Left forelimb (tissue), 1 donor: ENCODE data around the gene ROPN1.
A peak's percentile ranks its signal among the peaks of the same experiment; 100 is the strongest.
"Not testable (repeated sequence)": the region's sequence is repeated elsewhere in the genome, so short reads cannot be mapped to it uniquely, and the experiment has no call there.

Source experiments
- DNase-seq: peaks from one replicate; pipeline ENCODE4 v3.0.0-alpha.2; 2018; ENCODE audit warnings: low spot score

ROPN1 gene

DNA sequence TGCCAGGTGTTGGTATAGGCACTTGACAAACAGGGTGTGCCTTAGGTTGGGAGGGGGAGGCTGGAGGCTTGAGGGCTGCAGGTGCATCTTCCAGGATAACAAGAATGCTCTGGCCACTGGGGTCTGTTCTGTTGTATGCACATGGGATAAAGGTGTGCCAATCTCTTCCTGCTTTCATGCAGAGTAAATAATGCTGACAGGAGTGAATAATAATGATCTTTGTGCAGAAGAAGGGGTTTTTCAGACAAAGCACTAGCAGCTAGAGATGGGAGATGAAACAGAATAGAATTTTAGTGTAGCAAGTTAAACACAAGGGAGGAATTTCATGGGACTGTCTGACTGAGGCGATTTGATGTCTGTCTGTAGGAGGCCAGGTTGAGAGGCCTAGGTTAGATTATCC, 1.9 kb upstream of the ROPN1 start:
- no peak for DNase-seq

DNA sequence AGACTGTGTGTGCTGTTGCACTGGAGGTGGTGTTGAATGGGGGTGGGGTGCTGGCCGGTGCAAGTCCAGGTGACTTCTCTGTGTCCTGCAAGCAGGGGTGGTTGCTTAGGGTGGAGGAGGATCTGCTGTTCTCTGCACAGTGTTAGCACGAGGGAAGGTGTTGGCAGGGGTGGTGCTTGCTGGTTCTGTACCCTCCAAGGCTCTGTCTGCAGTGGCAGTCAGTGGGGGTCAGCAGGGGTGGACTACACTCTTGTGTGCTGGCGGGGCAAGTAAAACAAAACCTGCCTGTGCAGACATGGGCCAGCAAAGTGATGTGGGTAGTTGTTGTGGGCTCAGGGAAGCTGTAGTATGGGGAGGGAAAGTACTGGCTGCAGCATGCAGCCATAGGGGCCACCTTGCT, 5.5 kb downstream of the ROPN1 start:
- DNase-seq: no peak

DNA sequence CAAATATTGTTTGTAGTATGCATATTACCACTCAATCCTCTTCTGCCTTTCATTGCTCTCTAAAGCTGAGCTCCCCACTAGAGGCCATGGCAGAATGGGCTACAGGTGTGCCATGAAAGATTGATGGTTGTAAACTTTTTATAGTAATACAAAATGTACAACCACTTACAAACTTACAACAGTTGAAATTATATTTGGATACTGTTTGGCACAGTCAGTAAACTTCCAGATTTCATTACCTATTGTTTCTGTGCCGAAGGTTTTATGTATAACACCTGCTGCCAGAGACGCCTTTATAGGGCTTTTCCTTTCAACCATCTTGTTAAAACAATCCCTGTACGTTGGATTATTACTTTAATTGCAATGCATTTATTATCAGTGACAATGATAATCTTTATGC, 7.0 kb downstream of the ROPN1 start:
- DNase-seq: no peak

DNA sequence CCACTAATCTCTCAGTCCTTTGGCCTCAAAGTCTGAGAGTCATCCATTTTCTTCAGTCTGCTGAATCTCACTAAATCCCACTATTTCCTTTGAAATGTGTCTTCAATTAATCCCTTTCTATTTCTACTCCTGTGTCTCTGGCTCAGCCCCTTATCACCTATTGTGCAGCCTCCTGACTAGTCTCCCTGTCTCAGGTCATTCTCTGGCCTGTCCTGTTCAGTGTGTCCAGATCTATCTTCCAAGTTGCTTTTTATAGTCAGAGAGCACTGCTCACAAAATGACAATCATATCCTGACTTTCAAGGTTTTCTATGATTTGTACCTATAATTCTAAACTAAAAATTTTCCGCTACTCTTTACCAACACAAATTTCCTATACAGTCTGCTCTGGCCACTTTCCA, 7.6 kb downstream of the ROPN1 start:
- no peak for DNase-seq

DNA sequence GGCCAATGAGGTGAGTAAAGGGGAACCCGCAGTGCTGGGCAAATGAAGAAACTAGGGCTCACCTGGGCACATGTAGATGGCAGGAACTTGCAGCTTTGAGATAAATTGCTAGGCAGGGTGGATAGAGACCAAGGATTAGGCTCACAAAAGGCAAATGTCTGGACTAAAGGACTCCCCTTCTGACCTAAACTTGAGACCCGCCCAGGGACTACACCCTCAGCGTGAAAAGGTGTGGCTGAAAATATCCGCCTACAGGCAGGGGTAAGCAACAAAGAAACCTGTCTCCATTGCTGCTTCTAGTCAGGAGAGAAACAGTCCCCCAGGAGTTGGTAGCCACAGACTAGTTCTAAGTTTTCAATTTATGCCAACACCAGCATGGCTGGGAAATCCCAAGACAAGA, 10.6 kb downstream of the ROPN1 start:
- DNase-seq: not testable (repeated sequence)

DNA sequence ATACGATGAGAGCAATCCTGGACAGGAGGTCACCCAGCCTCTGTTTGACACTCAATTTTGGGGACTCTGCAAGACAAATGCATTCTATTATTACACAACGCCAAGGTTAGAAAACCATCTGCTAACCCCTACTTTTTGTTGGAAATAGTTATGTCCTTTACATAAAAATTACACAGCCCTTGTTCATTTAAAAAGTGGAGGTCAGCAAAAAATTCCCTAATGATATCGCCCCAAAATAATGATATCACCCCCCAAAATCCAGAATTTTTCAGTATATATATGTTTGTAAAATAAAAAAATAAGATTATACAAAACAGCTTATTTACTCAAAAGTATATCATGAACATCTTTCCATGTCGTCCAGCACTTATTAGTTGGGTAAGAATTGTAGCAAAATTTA, 11.4 kb downstream of the ROPN1 start:
- DNase-seq: no peak

DNA sequence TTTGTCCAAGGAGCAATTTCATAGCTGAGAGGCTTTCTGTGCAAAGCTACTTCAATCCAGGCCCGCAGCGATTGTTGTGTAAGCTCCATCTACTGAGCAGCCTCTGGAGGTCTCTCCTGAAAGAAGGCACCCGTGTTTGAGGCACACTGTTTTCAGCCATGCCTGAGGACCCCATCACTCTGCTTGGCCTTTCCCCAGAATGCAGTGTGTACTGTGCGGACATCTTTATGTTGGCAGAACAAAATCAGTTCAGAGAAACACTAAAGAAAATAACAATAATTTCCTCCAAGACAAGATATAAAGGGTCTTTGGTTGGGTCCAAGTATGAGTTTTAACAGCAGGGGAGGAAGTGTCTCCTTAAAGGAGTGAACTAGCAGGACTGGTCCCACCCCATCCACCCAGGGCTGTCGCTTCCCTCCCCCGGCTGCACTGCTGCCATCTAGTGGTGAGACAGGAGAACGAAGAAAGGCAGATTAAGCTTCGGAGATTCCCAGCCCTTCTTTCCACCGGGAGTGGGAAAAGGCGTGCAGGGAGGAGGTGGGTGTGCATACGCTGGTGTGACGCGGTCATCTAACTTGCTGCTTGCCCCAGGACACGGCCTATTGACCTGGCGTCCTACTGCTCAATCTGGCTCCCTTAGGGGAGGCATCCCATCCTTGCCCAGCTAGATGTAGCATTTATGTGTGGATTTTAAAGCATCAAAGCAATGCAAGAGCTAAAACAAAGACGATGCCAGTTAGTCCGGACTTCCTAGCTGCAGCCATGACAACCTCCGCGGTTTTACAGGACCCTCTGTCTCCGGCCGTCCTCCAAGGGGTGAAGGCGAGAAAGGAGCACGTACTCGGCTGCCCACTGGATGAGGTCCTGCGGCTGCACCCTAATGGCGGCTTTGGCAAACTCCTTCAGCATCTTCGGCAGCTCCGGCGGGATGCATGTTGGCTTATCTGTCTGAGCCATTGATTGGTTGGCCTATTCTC, 12.1 kb downstream of the ROPN1 start:
- DNase-seq: not testable (repeated sequence)

DNA sequence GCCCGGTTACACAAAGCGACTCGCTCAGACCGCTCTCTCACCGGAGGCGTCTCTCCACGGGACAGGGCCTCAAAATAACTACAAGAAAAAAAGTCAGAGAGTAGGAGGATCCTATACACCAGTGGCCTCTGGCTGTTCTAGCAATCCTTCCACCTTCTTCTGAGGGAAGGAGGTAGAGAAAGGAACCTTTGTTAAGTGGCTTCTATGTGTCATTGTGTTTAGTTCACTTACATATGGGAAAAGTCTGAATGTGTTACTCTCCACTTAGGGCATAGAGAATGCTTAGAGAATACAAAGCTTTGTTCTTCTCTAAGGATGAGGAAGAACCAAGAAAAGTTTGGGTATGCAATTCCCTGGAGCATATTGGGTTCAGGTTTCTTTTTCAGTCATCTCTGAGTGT, 15.0 kb downstream of the ROPN1 start:
- DNase-seq: not testable (repeated sequence)

DNA sequence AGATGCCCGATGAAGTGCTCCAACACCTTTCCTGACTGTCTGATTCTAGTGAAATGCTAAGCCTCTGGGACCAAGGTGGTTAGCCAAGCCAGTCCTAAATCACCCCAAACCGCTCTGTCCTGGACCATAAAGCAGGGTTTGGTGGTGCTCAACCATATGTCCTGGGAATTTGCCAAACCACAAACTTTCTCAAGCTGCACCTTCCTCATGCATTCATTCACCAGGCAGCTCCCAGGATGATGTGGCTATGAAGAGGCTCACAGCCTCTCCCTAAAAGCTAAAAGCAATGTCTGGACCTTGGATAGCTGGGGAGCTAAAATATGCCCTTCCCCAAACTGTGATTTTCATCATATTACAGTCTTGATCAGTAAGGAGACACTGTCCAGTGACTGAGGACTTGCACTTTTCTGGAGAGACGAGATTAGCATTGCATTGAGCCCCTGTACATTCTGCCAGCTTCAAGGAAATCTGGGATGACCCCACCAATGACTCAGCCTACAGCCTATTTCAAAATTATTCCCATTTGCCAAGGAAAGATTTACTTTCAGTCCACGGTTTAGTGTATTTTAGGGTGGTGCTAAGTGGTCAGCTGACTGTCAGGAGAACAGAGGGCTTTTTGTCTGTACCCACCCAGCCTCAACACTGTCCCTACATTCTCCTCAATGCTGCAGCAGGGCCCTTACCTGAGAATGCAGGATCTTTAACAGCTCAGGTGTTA, 15.6 kb downstream of the ROPN1 start:
- not testable (repeated sequence) for DNase-seq

DNA sequence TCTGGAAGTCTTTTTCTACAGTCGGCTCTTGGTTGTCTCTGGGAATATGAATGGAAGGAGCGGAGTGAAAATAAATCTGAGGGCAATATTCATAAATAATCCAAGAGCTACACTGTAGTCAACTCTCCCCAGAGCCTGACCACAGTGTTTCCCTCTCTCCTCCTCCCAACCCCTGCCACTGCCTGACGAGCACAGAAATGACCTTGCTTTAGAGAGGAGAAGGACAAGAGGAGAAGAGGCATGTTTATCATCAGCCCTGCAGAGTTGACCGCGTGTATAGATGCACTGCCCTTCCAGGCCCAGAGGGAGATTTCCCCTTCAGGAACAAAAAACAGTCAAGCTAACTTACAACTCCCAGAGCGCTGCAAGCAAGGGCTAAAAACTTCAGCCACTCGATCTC, 16.9 kb downstream of the ROPN1 start:
- DNase-seq: not testable (repeated sequence)

DNA sequence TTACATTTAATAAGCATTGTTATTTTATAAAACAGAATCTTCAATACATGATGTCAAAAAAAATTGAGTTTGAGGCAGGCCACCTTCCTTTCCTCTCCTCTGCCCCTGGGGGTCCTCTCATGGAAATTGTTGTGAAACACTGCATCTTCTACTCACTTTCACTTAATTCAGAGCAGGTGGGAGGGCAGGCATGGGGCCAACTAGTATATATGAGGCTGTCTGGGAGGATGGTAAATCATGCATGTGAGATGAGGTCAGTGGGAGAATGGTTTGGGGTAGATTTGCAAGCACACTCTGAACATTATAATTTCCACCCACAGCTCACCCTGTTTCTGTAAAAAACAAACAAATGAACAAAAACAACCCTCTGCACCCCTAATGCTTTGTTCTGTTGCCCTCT, 20.5 kb downstream of the ROPN1 start:
- DNase-seq: no peak

DNA sequence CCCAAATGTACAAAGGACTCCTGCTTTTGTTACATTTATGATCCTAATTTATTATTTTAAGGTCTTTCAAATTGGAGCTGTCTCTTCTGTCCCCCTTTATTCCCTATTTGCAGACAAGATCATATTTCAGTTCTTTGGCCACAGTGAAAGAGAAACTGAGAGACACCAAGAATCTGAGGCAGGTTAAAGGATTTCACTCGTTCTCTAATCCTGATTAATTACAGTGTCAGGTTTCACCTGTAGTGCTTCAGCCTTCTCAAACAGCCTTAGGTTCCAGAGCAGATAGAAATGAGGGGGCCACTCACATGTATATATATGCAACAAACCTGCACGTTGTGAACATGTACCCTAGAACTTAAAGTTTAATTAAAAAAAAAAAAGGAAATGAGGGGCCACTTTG, 24.7 kb downstream of the ROPN1 start:
- not testable (repeated sequence) for DNase-seq

DNA sequence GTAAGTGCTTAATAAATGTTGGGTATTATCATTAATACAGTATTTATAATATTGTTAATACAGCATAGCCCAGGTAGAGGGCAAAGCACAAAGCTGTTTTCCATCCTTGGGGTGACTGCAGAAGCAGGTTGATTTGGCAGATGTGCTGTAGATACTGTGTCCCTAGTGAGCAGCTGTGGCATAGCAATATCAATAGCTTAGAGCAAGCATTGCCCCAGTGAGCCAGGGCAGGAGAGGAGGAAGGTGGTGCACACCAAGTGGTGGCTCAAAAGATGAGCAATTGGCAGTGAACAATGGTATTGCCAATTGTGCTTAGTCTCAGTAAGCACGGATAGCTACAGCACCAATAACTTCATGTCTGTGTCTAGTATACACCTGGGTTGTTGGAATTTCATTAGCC, 25.1 kb downstream of the ROPN1 start:
- not testable (repeated sequence) for DNase-seq

DNA sequence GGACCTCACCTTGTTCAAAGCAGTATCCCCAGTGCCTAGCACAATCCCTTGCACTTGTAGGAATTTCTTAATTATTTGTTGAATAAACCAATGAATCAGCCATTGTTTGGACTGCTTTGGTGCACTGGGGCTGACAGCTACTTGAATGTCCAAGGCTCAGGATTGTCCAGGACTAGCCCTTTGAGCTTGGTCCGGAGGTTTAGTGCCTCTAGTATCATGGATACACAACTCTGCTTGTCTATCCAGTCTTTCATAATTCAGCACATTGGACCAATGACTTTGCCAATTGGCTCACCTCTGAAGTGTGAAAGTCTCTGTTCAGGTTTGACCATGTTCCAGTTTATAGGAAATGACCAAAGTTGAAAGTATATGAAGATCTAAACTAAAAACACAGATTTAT, 27.1 kb downstream of the ROPN1 start:
- not testable (repeated sequence) for DNase-seq

DNA sequence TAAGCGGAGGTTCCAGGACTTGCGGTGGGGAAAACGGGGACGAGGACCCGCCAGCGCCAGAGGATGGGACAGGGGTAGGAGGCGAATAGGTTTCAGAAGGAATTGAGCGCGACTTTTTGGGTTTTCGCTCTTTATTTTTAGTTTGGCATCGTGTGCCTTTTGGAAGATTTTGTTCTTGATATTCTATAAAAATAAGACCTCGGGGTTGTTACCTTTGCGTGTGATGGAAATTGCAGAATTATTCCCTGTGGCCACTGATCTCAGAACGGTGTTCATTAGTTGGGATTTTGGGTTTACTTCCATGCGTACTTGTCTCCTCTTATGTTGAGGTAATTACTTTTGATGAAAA, 30.4 kb downstream of the ROPN1 start:
- no peak for DNase-seq

DNA sequence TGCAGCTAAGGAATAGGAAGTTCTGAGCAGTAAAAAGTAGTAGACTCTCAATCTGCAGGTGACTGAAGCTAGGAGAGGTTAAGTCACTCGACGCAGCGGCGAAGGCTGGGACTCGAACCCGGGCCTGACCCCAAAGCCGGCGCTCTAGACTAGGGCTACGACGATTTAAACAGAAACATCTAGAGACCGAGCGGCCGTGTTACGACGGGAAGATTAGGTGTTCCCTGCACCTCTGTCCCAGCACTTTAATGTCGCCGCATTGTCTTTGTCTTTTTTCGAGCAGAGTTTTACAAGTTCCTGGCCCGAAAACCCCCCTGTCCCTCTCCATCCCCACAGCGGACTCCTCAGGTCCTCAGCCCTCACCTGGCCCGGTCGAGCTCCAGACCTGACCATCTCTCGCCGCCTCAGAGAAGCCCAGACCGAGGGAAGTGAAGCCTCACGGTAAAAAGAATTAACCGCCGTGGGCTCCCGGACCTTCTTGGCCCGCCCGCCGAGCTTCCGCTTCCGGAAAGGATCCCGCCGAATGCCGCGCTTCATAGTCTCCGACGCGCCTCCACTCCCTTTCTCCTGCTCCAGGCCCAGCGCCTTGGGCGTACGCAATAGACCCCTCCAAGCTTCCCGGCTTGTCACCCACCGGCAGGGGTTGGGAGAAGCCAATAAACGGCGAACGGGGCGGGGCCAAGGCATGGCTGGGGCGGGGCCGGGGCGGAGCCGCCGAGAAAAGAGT, 31.0 kb downstream of the ROPN1 start, which contains the start of gene CCDC14:
TSS of gene CCDC14 (minus strand) at position 449 of the 727 bp plus-strand sequence. CDS start at position 393, 56 bp downstream.
- peak; percentile 96 for DNase-seq

DNA sequence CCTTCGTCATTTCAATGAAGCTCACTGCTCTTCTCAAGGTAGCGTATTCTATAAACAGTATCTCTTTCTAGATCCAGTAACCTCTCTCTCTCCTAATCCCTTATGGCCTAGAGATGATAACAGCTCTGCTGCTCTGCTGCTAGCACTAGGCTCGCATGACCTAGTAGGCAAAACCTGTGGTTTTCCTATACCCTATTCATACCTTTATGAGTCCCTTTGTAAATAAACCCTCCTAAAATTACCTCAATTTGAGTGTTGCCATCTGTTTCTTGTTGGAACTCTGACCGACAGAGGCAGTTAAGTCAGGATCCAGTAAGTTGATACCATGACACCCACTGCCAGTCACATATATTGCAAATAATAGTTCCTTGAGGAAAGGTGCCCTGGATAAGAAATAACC, 38.2 kb downstream of the ROPN1 start:
- DNase-seq: no peak

DNA sequence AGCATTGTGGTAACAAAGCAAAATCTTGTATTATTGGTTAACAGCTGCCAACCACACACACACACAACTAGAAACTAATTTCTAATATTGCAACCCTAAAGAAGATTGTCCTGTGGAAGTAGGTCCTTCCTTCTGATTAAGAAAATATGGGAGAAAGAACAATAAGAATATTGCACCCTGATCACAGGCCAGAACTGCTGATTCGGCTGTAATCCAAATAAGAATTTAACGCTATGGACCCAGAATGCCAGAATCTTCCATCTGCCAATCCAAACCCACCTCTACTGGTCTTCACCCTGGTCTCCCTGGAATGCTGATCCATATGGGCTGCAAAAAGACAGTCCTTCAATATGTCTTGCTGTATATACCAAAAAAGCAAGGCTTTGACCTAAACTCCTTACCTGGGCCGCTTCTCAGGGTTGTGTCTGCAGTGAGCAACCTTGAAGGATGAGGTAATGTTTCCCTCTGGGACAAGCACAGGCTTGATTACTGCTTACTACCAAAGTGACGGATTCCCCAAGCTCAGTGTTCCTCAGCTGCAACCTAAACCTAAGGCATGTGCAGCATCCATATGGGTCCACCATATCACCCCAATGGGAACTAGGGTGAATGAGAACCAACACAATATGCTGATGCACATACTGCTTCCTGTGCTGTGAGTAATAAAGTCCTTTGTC, 38.9 kb downstream of the ROPN1 start:
- DNase-seq: no peak

DNA sequence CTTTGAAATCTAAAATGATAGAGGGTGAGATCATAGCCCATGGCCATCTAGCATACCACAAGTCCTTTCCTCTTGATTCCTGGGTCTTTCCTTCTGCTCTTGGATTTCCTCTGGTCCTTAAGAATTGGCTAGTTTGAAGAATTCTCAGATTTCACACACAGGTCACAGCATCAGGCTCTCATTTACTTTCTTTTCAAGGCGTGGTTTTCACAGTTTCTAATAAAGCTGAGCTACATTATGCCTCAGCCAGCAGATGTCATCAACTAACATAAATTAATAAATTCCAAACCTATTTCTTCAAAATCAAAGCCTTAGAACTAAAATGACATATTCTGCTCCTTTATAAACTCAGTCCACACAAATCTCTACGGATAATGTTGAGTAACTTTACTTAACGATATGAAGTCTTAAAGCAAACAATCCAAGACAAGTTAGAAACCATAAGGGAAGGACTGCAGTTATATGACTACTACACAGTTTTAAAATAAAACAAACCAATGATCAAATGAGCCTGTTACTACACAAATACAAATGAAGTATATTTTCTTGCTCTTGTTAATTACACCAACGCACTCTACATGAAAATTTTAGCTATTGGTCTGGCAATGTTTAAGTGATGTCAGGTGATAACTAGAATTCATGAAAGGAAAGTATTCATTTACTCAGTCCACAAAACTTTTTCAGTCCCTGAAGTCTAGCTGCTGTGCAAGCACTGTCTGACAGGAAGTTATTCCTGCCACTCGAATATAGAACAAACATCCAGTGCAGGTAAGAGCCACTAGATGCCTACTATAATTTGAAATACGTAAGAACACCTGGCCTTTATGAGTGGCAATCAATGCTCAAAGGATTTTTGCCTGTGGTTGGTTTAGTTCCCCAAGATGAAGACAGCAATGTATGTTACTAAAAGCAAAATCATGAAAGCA, 40.1 kb downstream of the ROPN1 start:
- no peak for DNase-seq

DNA sequence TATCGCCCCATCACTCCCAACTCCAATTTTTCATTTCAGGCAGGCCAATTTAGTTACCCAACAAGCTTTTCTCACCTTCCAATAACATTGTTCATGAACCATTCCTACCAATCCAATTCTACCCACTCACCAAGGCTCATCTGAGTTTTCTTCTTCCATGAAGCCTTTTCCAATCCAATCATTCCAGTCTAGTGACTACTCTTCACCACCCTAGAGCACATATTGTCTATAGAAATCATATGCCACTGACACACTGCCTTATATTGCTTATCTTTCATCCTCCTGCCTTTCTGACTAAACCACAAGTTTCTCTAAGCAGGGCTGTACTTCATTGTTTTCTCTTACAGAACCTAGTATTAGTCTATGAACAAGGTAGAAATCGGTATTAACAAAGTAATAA, 42.3 kb downstream of the ROPN1 start:
- no peak for DNase-seq

DNA sequence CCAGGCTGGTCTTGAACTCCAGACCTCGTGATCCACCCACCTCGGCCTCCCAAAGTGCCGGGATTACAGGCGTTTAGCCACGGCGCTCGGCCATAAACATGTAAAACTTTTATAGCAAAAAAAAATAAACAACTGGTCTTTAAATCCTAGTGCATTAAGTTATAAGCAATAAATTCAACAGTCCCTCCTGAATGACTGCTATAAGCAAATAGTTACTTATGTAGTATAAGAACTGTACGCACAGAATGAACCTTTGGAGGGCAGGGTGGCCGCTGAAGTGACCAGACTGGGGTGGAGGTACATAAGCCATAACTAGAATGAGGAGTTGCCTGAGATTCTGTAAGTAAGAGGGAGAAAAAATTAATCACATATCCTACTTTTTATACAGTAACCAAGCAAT, 43.5 kb downstream of the ROPN1 start:
- no peak for DNase-seq
